Glutamatergic neuron (in vitro differentiated cells): ENCODE measurements around the gene MAEA. TPM values are rescaled to one million over a fixed set of nuclear protein-coding genes. Genes with fewer than 3 reads are reported as not detected.

ENCODE experiments used
- DNase-seq: peaks from one replicate; pipeline ENCODE4 v3.0.0; 2022
- H3K27ac Mint-ChIP-seq: one replicate; pipeline ENCODE4 v1.8.0; 2020; ENCODE audit warnings: mild to moderate bottlenecking, mixed read lengths, inconsistent platforms; ENCODE audit not compliant: unreplicated experiment
- H3K27me3 Mint-ChIP-seq: one replicate; pipeline ENCODE4 v1.8.0; 2020; ENCODE audit warnings: mild to moderate bottlenecking, moderate library complexity, mixed read lengths, inconsistent platforms; ENCODE audit not compliant: unreplicated experiment
- H3K36me3 Mint-ChIP-seq: one replicate; pipeline ENCODE4 v1.8.0; 2020; ENCODE audit warnings: mild to moderate bottlenecking, mixed read lengths, inconsistent platforms; ENCODE audit not compliant: unreplicated experiment
- H3K4me1 Mint-ChIP-seq: one replicate; pipeline ENCODE4 v1.8.0; 2020; ENCODE audit warnings: mild to moderate bottlenecking, low read depth, mixed read lengths, inconsistent platforms; ENCODE audit not compliant: unreplicated experiment
- H3K4me3 Mint-ChIP-seq: one replicate; pipeline ENCODE4 v1.8.0; 2020; ENCODE audit warnings: mild to moderate bottlenecking, mixed read lengths, inconsistent platforms; ENCODE audit not compliant: unreplicated experiment
- H3K9me3 Mint-ChIP-seq: one replicate; pipeline ENCODE4 v1.8.0; 2020; ENCODE audit warnings: mild to moderate bottlenecking, moderate library complexity, mixed read lengths, inconsistent platforms; ENCODE audit not compliant: unreplicated experiment
- total RNA-seq: library from RNA; stranded (reverse); fragmentation: NEBNext Ultra II Directional; extraction: Animal tissue kit (Norgen Biotek cat#: 25700); gene quantifications from one replicate; pipeline ENCODE4 v1.2.1, GENCODE V29; 2021; ENCODE audit not compliant: unreplicated experiment
- TF ChIP-seq, protein P1 (sequence below): fragments of 200-600 bp; sonication (generic); IDR thresholded peaks from one replicate; pipeline ENCODE4 v1.5.0; 2021; ENCODE audit not compliant: partially characterized antibody, unreplicated experiment

Gene MAEA
- total RNA-seq, 1 donor from 2014 or later = 77.2 TPM

DNA sequence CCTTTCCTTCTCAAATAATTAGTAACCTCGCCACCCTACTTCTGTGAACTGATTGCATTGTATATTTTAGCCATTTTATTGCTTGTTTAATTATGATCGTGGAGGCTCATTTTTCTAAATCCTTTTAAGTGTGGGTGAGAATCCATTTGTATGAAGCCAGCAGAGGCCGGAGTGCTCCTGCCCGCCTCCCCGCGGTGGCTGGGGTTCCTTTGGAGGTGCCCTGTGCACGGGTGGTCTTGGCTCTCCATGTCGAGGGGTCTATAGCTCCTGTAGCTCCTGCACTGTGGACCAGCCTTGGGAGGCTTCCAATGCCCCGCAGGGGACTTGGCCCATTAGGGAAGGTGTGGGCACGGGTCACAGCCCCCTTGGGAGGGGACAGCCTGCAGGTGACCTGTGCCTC, 72.4 kb downstream of the MAEA start:
- Mint-ChIP-seq H3K36me3 (no peaks in the 10 kb centered on the region), H3K4me3 (no peak overlapping the region), H3K27me3 (no peaks in the 10 kb centered on the region), H3K4me1 (peaks cover 19% of the 10 kb centered on the region), H3K9me3 (peaks cover 4% of the 10 kb centered on the region), H3K27ac (no peak overlapping the region)
- no peak for DNase-seq
- TF ChIP-seq, protein P1, sequence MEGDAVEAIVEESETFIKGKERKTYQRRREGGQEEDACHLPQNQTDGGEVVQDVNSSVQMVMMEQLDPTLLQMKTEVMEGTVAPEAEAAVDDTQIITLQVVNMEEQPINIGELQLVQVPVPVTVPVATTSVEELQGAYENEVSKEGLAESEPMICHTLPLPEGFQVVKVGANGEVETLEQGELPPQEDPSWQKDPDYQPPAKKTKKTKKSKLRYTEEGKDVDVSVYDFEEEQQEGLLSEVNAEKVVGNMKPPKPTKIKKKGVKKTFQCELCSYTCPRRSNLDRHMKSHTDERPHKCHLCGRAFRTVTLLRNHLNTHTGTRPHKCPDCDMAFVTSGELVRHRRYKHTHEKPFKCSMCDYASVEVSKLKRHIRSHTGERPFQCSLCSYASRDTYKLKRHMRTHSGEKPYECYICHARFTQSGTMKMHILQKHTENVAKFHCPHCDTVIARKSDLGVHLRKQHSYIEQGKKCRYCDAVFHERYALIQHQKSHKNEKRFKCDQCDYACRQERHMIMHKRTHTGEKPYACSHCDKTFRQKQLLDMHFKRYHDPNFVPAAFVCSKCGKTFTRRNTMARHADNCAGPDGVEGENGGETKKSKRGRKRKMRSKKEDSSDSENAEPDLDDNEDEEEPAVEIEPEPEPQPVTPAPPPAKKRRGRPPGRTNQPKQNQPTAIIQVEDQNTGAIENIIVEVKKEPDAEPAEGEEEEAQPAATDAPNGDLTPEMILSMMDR = no peak

GRCh38 chr4:1362521-1362920, 72.8 kb downstream of the MAEA start:
- H3K4me3 Mint-ChIP-seq = no peak overlapping the region
- peaks cover 21% of the 10 kb centered on the region for H3K4me1 Mint-ChIP-seq
- peaks cover 4% of the 10 kb centered on the region for H3K9me3 Mint-ChIP-seq
- TF ChIP-seq, protein P1 = no peak
- no peaks in the 10 kb centered on the region for H3K27me3 Mint-ChIP-seq
- no peaks in the 10 kb centered on the region for H3K36me3 Mint-ChIP-seq
- no peak for DNase-seq
- H3K27ac Mint-ChIP-seq = no peak overlapping the region

DNA sequence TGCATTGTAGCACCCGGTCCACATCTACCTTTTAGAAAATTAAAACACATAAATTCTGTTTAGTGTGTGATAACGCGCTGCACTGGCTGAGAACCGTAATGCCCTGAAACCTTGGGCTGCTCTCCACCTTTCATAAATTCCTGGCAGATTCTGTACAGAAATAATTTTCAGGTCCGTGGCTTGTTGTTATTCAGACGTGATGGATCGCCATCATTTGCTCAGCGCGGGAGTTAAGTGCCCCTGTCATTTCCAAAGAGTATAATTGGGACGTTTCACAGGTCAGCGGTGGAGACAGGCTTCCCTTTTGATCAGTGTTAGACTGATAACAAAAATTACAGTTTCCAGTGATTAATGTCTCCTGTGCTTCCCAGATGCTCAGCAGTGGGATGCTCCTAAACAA, 73.8 kb downstream of the MAEA start:
- peaks cover 19% of the 10 kb centered on the region for H3K4me1 Mint-ChIP-seq
- no peak overlapping the region for H3K4me3 Mint-ChIP-seq

GRCh38 chr4:1364217-1364616, 74.5 kb downstream of the MAEA start:
- H3K36me3 Mint-ChIP-seq = peaks cover under 1% of the 10 kb centered on the region
- H3K4me1 Mint-ChIP-seq = peaks cover 13% of the 10 kb centered on the region
- H3K4me3 Mint-ChIP-seq = no peak overlapping the region
- no peak overlapping the region for H3K27ac Mint-ChIP-seq
- TF ChIP-seq, protein P1 = no peak
- no peaks in the 10 kb centered on the region for H3K9me3 Mint-ChIP-seq
- DNase-seq = no peak
- H3K27me3 Mint-ChIP-seq = no peaks in the 10 kb centered on the region

More for the DNA sequence above, 73.8 kb downstream of the MAEA start:
- no peak for DNase-seq
- no peaks in the 10 kb centered on the region for H3K36me3 Mint-ChIP-seq
- H3K27me3 Mint-ChIP-seq = no peaks in the 10 kb centered on the region
- no peak overlapping the region for H3K27ac Mint-ChIP-seq
- TF ChIP-seq, protein P1 = no peak
- peaks cover 4% of the 10 kb centered on the region for H3K9me3 Mint-ChIP-seq

GRCh38 chr4:1364748-1365147, 75.1 kb downstream of the MAEA start:
- Mint-ChIP-seq H3K9me3 (peaks cover 3% of the 10 kb centered on the region), H3K36me3 (peaks cover 5% of the 10 kb centered on the region), H3K4me3 (no peak overlapping the region), H3K27ac (no peak overlapping the region), H3K27me3 (no peaks in the 10 kb centered on the region), H3K4me1 (peaks cover 13% of the 10 kb centered on the region)
- TF ChIP-seq, protein P1 = no peak
- DNase-seq = no peak
